Fibroblast of skin of left biceps (primary cell): ENCODE measurements around the gene CTSC.

Experiments
- DNase-seq, 2 experiments: peaks; one replicate each; pipeline ENCODE4 v3.0.0-alpha.2; 2013; ENCODE audit warnings: low read depth in 2 of 2

The CTSC gene

DNA sequence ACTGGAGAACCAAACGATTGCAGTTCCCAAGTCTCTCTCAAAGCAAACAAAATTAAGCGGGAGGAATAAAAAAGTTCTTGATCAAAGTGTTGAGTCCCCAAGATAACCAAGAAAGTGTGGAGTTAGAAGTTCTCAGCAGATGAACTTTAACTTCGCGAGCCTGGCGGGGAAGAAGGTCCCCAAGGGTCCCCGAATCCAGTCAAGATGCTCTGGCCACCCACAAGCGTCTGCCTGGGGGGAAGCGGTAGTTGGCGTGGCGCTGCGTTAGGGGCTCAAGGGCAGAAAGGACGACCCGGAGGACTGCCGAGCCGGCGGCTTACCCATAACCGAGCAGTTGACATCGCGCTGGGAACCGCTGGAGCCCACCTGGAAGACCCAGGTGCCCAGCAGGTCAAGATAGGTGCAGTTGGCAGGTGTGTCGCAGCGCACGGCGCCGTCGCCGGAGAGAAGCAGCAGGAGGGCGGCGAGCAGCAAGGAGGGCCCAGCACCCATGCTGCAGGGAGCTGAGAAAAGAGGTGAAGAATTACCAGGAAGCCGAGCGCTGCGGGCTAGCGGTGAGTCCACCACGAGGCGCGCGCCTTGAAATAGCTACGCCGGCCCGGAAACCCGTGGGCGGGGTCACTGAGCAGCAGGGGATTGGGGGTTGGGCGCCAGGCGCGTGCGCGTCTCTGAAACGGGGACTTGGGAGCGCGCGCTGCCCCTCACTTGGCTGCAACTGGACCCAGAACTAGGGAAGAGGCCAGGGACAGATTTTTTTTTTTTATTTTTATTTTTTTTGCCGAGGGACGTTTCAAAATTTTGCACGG, at the start of gene CTSC:
Gene CTSC, minus strand, starts transcription at position 556 of the 806 bp plus-strand sequence. Its CDS starts 64 bp downstream, at position 492.
- DNase-seq = peak; percentile 53 to 56

DNA sequence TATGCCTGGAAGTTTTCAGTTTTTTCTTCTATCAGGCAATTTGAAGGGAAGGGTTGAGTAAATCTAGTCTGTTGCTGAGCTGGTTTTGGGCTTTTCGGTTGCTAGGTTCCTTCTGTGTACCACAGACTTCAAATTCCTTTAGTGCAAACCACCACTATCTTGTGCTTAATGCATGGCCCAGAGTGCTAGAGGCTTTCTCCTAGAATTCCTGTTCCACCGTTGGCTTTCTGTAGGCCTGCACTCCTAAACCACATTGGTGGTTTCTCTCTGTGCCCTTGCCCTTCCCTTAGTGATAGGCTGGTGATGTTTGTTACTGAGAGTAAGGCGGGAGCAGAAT, 47.1 kb upstream of the CTSC start:
- no peak for DNase-seq

DNA sequence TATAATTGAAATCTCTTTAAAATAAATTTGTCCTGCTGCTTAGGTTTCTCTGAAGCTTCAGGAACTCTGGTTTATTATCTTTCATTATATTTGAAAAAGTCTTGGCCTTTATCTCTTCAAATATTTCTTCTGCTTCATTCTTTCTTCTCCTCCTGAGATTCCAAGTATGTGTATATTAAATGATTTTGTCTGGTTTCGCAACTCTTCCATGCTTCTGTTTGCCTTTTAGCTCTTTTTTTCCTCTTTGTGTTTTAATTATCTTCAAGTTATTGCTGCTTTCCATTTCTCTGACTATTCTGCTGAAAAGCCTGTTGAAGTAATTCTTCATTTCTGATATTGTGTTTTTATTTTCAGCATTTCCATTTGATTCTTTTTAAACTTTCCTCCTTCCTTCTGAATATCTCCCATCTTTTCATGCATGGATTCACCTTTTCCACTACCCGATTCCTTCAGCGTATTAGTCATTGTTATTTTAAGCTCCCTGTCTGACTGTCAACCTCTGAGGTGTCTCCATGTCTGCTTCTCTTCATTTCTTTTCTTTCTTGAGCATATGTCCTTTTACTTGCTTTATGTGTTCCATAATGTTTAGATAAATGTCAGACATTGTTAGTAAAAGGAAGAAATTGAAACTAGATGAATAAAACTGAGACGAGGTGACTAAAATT, 46.6 kb upstream of the CTSC start:
- DNase-seq = no peak

DNA sequence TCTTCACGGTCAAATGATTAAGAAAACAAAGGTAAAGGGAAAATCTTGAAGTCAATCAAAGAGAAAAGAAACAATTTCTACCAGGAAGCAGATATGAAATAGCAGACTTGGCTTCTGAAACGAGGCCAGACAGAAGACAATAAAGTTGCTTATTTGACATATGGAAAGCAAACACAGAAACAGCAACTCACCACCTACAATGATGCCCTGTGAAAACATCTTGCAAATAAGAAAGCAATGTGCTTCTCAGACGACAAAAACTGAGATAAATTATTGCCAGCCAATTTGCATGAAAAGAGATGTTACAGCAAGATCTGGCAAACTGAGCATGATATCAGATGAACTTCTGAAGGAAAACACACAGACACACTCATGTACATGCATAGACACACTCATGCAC, 45.9 kb upstream of the CTSC start:
- DNase-seq = no peak

DNA sequence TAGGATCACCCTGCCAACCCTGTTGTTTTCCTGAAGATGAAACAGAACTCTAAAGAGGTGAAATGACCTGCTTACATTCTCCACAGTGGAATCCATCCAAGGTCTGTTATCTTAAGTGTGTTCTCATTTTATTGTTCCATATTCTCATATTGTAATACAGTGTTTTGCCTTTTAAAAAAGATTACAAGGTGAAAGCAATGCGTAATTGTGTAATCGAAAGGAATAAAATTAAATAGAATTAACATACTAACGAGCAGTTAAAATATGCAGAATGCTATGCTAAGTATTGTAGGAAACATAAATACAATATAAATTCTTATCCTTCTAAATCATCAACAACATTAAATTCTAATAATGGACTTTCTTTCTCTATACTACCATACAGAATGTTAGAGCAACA, 41.6 kb upstream of the CTSC start:
- DNase-seq = no peak

DNA sequence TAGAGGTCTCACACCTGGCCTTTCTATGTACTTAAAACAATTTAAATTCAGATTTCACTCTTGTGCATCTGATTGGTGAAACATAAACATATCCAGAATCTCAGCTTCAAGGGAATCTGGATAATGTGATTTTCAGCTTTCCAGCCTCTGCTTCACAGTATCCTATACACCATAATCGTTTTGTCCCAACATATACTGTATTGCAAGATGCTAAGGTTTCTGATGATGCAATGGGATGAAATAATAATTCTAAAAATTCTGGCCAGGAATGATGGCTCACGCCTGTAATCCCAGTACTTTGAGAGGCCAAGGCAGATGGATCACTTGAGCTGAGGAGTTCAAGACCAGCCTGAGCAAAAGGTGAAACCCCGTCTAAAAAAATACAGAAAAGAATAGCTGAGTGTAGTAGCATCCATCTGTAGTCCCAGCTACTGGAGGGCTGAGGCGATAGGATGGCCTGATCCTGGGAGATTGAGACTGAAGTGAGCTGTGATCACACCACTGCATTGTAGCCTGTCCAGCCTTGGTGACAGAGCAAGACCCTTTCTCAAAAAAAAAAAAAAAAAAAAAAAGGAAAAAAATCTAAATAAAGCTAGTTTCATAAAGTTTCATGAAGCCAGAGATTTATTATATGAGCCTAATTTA, 41.0 kb upstream of the CTSC start:
- DNase-seq = no peak

DNA sequence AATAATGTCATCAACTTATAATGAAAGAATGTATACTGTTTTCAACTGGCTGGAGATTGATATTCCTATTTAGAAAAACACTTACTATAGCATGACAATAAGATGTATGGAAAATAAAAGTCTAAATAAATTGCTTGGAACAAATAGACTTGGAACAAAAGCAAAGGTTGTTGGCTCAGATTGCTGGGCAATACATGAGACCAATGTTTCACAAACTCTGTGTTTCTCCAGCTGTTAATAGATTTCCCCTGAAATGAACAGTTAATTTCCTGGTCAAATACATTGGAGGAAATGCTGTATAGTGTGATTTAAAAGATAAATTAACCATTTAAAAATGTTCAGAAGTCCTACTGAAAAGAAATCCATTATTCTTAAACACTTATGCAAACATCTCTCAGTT, 40.1 kb upstream of the CTSC start:
- no peak for DNase-seq

DNA sequence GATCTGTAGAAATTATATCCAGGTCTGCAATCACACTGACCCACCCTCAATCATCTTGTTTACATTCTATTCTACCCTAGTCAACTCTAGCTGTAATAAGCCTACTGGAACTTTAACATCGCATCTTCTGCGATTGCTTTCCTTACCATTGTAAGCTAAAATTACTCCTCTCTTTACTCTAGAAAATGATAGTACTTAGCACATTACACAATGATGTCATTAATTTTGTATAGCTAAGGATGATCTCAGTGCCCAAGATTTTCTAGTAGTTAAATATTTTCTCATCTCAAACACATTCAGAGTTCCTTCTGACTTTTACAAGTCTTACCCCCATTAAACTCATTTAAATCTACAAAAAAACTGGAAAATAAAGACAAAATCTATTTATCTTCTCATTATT, 39.6 kb upstream of the CTSC start:
- no peak for DNase-seq

DNA sequence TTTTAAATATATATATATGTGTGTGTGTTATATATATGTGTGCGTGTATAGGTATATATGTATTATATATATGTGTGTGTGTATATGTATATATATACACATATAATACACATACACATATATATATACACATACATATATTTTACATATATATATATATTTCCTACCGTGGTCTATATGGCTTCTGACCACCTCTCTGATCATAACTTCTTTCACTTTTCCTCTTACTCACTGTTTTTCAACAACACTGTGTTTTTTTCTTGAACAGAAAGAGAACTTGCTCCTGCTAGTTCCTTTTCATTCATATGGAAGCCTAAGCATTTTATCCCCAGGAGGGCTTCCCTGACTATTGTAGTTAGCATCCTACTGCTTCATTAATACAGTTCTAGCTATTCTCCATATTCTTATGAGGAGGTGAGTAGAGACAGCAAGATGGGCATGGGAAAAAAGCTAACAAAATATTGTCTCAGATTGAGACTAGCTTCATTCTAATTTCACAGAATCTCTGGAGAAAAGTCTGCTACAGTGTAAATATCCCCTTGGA, 38.5 kb upstream of the CTSC start:
- DNase-seq = no peak

DNA sequence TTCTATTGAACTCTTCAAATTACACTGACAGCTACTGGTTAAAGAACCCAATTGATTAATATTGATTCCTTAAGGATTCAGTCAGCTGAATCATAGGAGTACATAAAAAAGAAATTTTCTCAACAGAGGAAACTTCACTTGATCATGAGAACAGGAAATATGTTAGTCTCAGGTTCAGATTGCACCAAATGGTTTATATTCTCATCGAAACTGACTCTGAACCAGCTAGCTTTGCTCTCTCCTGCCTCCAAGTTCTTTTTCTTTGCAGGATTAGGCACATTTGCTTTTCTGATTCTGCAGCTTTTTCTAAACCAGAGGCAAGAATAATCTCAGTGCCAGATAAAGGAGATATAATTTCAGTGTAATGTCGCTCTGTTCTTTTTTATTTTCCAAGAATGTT, 33.2 kb upstream of the CTSC start:
- DNase-seq = no peak

DNA sequence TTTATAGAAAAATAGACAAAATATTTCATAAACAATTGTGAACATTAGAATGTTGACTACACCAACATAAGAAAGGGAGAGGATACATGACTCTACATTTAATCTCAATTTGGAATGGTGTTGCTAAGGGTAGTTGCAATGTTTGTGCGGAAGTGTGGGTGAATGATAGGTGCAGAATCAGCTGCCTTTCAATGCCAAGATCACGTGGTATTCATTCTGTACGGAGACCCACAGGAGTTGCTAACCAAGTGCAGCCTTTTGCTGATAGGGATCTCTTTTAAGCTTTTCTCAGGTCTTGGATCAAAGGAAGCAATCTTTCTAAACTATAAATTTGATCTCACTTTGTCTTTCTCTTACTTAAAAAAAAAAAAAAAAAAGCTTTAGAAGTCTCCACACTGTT, 29.8 kb upstream of the CTSC start:
- no peak for DNase-seq

DNA sequence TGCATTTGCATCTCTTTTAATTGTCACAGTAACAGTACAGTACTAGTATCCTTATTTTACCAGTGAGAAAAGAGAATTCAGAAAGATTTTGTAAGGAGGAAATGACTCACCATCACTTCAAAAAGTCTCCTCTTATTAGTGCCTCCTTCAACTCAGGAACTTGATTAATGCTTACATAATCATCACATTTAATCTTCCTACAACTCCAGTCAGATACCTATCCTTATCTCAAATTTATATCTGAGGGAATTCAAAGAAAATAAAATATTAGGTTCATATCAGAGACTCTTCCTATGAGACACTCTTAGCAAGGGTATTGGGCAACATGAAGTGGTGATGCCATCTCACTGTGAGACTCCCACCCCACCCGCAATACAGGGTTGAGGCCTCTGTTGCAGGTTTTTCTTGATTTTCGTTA, 26.1 kb upstream of the CTSC start:
- DNase-seq = no peak

DNA sequence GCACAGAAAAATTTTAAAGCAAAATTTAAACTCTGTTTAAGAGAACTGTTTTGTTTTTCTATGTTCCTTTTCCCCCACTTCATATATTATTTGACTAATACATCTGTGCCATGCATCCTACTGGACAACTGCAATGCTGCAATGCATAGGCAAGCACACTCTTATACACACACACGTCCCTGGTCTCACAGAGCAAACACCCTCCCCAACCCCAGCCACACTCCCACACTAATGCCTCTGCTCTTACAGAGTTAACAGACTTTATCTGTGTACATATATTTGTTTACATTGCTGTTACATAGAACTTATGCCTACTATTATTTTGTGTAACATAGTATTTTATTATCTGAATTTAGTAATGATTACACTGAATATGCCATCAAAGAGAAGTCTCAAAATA, 25.5 kb upstream of the CTSC start:
- no peak for DNase-seq

DNA sequence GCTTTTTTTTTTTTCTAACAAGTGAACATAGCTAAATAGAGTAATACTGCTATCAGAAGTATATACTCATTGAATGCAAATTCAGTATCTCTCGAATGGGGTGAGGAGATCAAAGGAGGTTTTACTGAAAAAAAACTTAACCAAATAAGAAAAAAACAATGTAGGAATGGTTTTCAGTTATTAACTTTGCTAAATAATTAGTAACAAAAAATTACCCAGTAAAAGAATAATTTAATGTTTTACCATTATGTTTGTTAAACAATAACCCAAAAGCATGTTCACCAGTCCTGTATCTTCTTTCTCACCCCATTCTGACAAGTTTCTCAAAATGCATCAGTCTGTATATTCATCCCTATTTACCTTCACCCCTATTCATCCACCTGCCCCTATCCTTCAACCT, 22.6 kb upstream of the CTSC start:
- no peak for DNase-seq

DNA sequence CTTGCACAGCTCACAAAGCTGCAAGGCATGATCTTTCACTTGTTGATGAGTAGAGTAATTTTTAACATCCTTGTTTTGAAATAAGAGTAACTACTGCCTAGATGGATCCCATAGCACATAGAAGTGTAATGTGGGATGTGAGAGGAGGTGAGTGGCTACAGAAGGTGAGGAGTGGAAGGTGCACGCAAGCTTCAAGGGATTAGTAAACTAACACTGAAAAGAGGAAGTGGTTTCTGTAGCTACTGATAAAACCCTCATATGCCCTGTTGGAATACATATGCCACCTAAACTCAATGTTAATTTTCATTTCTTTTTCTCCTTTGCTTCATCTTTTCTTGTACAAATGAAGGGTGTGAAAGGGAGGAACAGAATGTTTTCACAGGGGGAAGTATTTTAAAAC, 22.0 kb upstream of the CTSC start:
- DNase-seq = no peak

DNA sequence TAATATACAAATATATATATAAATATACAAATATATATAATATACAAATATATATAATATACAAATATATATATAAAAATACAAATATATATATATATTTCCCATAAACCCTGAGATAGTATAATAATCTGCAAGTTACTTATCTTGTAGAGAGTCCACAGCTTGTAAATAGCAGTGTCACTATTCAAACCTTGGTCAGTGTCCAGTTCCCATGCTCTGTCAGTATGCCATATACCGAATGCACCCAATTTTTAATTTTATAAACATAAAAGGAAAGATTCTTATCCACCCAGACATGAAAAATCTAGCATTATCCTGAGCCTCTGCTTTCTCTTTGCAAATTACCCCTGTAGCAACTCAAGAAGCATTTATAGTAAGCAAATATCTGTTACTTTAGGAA, 21.6 kb upstream of the CTSC start:
- DNase-seq = no peak

DNA sequence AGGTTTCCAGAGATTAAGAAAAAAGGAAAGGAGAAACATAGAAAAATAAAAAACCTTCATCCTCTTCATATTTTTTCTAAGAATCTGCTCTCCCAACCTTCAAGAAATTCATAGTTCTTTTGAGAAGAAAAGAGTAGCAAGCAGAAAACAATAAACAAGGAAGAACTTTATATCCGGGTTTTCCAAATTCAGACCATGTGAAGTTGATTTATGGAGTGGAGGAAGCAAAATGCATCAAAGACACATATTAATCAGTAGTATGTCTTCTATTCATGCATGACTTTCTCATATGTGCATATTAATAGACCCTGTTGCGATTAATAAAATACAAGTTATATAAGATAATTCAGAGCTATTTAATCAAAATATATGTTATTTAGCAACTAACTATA, 20.5 kb upstream of the CTSC start:
- DNase-seq = no peak

DNA sequence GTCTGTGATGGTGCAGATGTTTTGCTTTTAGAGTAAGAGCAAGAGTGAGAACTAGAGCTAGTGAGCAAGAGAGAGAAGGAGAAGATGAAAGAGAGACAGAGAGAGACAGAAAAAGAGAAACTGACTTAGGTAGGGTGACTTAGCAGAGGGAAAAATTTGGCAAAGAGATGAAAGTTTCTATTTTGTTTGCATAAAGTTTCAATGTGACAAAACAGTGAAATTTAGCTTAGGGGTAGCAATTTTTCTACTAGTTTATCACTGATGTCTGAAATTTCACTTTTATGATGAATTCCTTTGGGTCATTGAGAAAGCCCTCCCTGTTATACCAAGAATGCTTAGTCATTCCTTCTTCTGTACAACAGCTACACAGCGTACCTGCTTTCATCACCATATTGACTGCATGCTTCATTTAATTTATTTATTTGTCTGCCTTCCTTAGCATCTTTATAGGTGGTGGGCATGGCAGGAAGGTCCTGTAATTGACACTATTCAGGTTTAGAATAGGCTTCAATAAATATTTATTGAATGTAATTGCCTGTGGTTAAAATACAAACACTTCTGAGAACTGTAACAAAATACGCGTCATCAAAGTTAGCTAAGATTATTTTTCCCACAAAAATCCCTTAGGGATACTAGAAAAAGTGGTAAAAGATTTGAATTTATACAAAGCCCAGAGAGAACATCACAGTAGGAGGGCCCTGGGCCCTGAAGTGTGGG, 19.9 kb upstream of the CTSC start:
- DNase-seq = no peak

DNA sequence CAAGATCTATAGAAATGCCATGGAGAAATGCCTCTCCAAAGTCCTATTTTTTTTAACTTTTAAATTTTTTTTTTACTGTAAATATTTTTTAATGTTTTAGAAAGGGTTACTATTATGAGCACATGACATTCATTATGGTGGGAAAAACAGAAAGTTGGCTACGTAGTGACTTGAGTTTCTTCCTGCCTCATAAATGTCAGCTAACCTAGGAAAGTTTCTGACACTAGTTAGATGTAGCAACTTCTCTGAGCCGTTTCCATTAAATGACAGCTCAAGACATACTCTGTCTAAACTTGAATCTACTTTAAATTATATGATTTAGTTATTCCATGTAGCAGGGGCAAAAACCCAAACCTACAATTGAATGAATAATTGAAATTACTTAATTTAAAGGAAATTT, 18.4 kb upstream of the CTSC start:
- no peak for DNase-seq

DNA sequence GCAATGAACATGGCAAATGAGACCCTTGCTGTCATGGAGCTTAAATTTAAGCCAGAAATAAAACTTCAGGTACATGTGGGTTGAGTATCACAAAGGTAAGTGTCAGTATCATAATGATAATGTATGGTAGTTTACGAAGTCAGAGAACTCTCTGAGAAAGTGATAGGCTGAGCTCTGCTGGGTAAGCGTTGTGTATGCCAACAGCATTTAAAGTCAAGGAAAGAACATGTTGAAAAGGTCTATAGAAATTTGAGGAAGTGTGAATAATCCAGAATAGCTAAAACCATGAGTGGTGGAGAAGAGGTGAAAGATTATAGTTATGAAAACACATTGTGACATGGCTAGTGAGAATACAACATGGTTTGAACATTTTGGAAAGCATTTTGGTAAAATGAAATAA, 17.4 kb upstream of the CTSC start:
- DNase-seq = no peak

DNA sequence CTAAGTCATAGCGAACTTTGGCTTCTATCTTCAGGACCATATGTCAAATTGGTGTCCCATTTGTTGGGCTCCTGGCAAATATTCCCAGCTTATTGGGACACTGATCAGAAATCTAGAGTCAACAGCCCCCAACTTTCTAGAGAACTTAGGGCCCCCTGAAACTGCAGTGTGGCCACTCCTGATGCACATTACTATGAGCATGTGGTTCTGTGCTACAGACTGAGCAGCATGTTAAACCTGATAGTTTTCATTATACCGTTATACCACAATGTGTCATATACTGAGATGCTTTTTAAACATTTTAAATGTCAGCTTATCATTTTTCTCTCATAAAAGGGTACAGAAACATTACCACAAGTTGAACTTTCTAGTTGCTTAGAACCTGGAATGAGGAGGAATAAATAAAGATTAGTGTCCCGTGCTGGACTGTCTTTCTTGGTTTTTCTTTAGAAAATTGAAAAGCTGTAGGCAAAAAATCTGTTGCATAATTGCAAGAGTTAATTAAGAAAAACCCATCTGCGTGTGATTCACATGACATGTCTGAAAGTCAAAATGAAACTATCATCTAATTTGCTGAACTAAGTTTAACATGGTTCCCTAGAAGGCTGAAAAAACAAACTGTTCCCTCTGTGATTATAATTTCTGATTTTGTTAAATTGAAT, 16.4 kb upstream of the CTSC start:
- no peak for DNase-seq

DNA sequence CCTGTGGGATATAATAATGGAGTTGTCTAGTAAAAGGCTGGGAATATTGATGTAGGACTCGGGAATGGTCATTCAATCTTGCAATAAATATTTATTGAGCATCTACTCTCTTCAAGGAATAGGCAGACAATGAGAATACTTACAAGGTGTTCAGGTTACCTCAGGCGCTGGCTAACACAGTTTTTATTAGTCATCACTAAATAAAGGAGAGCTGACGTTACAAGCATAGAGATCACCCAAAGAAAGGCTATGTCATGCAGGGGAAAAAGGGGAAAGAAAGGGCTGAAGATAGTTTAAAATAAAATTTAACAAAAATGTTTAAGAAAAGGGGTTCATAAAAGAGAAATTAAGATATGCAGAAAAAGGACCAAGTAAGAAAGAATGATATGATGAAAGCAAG, 15.8 kb upstream of the CTSC start:
- DNase-seq = no peak
